Activated CD4-positive, alpha-beta T cell treated with anti-CD3 and anti-CD28 coated beads for 1 hour (primary cell): Measurements from ENCODE around the gene MIER3.
"Not testable (repeated sequence)": the region's sequence is repeated elsewhere in the genome, so short reads cannot be mapped to it uniquely, and the experiment has no call there.

Experiments used
- DNase-seq: peaks from one replicate; pipeline ENCODE4 v3.0.0-alpha.2; 2020

Gene MIER3, protein sequence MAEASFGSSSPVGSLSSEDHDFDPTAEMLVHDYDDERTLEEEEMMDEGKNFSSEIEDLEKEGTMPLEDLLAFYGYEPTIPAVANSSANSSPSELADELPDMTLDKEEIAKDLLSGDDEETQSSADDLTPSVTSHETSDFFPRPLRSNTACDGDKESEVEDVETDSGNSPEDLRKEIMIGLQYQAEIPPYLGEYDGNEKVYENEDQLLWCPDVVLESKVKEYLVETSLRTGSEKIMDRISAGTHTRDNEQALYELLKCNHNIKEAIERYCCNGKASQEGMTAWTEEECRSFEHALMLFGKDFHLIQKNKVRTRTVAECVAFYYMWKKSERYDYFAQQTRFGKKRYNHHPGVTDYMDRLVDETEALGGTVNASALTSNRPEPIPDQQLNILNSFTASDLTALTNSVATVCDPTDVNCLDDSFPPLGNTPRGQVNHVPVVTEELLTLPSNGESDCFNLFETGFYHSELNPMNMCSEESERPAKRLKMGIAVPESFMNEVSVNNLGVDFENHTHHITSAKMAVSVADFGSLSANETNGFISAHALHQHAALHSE

GRCh38 chr5:56951946-56952691 lies at the start of gene MIER3:
Gene MIER3, minus strand, starts transcription at chr5:56952123. Its CDS starts 21 bp downstream, at chr5:56952102.
- peak; percentile 73 for DNase-seq

DNA sequence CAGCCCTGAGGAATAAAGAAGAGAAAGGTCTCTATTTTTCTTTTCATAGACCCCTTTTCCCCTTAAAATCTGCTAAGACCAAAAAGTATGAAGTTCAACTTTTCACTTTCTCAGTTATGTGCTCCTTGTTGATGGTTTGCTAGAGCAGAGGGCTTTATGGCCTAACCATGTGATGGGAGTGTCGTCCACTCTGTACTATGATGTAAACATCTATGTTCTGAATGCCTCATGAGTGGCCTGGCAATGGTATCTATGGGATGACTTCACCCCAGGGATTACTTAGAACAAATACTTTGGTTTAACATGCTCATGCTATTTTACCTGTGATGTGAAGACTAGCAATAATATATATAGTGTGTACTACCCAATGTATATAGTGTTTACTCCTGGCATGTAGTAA lies 43.7 kb upstream of the MIER3 start:
- DNase-seq, result no peak

GRCh38 chr5:56993241-56993640 lies 41.3 kb upstream of the MIER3 start:
- no peak for DNase-seq

GRCh38 chr5:56989676-56990075 lies 37.8 kb upstream of the MIER3 start:
- no peak for DNase-seq

GRCh38 chr5:56988490-56988889 lies 36.6 kb upstream of the MIER3 start:
- no peak for DNase-seq

GRCh38 chr5:56987171-56987570 lies 35.2 kb upstream of the MIER3 start:
- no peak for DNase-seq

GRCh38 chr5:56986626-56986947 lies 34.7 kb upstream of the MIER3 start:
- DNase-seq, result no peak

DNA sequence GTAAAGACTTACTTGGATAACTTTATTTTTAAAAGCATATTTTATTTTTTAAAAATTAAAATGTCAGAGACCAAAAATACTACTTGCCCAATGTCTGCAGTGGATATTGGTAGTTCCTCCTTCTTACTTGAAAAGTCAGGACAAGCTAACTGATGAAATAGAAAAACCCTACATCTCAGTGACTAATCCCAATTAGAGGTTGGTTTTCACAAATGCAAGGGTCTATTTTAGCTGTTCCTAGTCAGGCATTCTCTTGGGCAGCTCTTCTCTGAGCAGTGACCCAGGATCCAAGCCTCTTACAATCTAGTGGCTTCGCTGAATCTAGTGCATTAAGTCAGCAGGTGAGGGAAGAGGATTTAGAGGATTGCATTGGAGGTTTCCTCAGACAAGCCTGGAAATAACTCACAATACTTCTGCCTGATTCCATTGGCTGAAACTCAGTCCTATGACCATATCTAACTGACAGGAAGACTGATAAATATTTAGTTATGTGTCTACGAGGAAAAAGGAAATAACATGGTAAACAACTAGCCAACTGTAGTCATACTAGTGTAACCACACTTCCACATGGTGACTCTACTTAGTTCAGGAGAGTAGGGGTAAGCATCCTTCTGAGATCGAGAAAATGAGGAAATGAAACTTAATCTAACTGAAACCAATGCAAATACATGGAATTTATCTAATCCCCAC lies 34.2 kb upstream of the MIER3 start:
- no peak for DNase-seq

- no peak for DNase-seq
These were observed 32.5 kb upstream of the MIER3 start for GRCh38 chr5:56984445-56984844.

DNA sequence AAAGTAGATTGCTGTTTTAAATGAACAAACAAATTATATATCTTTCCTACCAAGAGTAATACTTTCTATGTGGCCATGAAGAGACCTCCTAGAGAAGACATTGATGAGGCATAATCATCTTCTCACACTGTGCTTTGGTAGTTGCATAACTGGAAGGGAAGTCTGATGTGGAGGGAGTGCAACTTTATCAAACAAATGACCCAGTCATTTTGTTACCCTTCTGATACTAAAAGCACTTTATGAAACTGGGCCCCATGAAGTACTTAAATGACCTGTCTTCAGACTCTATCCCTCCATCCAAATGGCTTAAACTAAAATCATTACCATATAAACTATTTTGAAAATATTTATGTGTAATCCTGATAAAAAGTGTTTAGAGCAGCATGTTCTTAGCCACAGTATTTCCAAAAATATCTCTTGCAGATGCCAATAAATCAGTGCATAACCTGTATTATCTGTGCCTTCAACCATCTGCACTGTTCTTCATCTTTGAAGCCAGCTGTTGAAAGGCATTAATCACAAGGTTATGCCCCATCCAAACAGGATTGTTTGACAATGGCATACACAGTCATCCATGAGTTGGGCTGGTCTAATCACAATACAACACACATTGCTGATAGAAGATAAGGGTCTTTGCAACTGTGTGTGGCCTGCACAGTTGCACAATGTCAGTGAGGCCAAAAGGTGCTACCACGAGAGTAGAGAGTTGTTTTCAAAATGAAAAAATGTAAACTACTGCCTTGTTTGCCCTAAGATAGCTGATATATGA lies 31.9 kb upstream of the MIER3 start:
- DNase-seq, result no peak

GRCh38 chr5:56981548-56982315 lies 29.8 kb upstream of the MIER3 start:
- DNase-seq, result no peak

DNA sequence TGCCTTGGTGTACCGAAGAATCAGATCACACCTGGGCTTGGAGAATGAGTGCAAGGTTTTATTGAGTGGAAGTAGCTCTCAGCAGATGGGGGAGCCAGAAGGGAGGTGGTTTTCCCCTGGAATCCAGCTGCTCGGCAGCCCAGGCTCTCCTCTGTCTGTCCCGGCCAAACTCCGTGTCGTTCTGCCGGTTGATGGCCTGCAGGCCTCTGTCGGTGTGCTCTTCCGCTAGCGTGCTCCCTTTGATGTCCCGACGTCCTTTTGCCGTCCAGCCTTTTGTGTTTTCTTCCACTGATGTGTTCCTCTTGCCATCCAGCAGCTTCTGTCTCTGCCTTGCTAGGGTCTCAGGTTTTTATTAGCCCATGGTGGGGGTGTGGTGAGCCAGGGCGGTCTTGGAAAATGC lies 28.0 kb upstream of the MIER3 start:
- DNase-seq, result no peak

DNA sequence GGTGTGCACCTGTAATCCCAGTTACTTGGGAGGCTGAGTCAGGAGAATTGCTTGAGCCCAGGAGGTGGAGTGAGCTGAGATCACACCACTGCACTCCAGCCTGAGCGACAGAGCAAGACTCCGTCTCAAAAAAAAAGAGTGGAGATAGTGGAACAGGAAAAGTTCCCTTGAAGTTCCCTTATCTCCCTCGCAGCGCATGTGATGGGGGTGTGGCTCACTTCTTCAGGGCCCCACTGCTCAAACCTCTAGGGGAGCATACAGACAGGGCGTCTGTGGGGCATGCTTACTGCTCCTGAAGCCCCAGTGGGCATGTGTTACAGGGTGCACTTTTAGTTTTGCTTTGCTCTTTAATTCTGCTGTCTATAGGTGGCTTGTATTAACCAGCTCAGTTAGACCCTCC lies 27.6 kb upstream of the MIER3 start:
- DNase-seq, result not testable (repeated sequence)

DNA sequence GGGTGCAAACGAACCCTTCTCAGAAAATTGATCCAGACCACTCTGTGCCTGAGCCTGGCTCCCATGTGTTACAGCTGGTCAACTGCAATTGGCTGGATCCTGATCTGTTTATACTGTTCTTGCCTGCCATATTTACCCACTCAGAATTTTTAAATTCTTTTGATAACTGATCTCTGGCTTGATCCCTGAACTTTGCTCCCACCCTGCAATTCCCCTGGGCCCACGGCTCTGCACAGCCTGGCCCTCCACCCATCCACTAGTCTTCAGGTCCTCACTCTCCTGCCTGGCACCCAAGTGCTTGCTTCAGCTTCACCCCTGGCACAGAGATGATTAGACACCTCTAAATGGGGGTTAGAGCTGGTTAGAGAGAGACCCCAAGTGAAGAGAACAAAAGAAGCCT lies 25.9 kb upstream of the MIER3 start:
- no peak for DNase-seq

DNA sequence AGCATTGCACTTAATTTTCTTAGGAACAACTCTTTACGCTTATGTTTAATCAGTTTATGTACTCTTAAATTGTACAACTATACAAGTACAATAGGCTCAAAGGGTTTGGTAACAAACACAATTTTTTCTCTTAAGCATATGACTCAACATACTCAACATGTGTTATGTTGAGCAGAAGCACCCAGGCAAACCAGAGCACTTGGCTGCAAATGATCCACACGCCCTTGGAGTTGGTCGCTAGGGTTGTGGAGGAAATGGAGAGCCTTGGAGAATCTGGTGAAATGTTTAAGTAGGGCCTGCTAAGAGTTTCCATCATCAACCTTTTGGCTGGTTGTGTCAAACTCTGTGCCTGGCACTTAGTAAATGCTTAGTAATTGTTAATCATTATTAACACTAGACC lies 25.1 kb upstream of the MIER3 start:
- no peak for DNase-seq

GRCh38 chr5:56974241-56974640 lies 22.3 kb upstream of the MIER3 start:
- DNase-seq, result no peak

DNA sequence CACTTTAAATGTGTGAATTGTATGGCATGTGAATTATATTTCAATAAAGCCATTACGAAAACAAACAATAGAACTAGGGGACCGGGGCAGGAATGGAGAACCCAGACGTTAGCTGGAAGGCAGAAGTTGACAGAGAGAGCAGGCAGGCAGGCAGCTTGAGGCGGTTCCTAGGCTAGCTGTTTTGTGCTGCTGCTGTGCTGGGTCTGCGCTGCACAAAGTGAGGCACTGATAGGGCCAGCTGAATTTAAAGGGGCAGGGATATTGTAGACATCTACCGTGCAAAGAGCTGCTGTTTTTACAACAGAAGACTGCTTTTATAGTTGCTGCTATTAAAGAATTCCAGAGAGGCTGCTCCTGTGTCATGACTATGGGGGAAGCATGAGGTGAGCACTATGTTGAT lies 21.6 kb upstream of the MIER3 start:
- DNase-seq, result no peak

GRCh38 chr5:56971275-56971674 lies 19.4 kb upstream of the MIER3 start:
- no peak for DNase-seq

DNA sequence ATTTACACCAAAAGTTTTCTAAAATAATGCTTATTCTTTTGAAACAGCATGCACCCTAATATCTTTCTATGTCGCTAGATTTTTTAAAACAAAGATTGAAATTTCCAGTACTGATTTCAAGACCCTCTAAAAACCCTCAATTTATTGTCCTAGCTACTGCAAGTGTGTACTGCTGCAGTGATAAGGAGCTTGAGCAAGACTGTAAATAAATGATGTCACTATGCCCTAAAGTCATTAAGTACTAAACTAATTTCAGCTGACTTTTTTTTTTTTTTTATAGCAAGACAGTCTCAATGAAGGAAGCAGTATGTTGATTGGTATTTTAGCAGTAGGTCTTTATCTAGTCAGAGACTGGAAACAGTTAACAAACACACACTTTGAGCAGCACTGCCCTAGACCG lies 12.2 kb upstream of the MIER3 start:
- no peak for DNase-seq

GRCh38 chr5:56963246-56963645 lies 11.3 kb upstream of the MIER3 start:
- DNase-seq, result no peak

- DNase-seq, result no peak
These were observed 10.4 kb upstream of the MIER3 start for GRCh38 chr5:56962286-56962685.

GRCh38 chr5:56961746-56962145 lies 9.8 kb upstream of the MIER3 start:
- no peak for DNase-seq
